ENCODE data around the gene MDM2.

DNA sequence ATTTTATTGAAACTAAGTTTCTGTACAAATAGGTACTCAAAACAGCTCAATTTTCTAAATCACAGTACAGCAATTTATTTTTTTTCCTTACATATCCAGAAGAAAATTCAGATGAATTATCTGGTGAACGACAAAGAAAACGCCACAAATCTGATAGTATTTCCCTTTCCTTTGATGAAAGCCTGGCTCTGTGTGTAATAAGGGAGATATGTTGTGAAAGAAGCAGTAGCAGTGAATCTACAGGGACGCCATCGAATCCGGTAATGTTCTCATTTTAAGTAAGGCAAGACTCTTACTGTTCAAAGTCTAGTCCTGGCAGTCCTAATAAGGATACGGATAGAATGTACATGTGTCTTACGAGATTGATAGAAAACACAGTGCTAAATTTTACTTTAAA is 20.7 kb downstream of the MDM2 start:
- TF ChIP-seq MIXL1 (CRISPR knock-in tag; IDR thresholded peaks at IDR 0.05) = no peak
- TF ChIP-seq, protein P1, sequence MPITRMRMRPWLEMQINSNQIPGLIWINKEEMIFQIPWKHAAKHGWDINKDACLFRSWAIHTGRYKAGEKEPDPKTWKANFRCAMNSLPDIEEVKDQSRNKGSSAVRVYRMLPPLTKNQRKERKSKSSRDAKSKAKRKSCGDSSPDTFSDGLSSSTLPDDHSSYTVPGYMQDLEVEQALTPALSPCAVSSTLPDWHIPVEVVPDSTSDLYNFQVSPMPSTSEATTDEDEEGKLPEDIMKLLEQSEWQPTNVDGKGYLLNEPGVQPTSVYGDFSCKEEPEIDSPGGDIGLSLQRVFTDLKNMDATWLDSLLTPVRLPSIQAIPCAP (CRISPR knock-in tag; IDR thresholded peaks at IDR 0.05; ENCODE audit: low read depth) = no peak

All from HepG2 (cell line).